SKM-1 (cell line): ENCODE data around the gene ETS1.

Experiments used
- DNase-seq: peaks from one replicate; lab custom pipeline; 2025; ENCODE audit not compliant: unreplicated experiment; lab: John Stamatoyannopoulos, UW

The ETS1 gene

GRCh38 chr11:128619540-128620308 is 32.4 kb upstream of the ETS1 start:
- DNase-seq: no peak

GRCh38 chr11:128619007-128619406 is 31.6 kb upstream of the ETS1 start:
- DNase-seq: no peak

DNA sequence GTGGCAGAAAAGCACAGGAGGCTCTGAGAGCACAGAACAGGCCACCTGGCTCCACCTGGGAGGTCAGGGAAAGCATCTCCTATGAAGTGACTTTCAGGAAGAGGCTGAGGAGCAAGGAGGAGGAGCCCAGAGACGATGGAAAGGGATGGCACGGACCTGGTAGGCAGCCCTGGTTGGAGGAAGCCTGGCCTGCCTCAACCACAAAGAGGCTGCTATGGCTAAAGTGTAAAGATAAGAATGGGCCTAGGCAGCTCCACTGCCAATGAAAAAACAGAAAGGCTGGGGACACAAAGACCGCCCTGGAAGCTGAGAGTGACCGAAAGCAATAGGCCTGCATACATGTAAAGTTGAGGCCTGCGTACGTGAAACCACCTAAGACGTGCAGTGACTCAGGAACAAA is 31.2 kb upstream of the ETS1 start:
- no peak for DNase-seq

DNA sequence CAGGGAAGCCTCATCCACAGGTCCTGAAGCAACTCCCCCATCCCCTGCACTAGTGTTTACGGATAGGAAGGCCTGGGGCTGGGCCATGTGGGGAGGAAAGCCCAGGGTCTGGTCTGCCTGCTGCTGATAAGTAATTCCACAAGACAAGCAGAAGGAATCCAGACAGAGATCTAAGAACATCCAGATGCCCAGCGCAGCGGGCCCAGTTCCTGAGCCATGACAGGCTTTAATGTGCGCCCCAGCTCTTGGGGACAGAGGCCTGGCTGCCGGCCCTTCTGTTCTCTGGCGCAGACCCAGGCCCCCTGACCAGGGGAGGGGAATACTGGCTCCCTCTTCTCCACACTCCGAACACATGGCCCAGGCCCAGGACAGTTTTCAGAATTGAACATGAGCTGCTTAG is 28.8 kb upstream of the ETS1 start:
- no peak for DNase-seq

- no peak for DNase-seq
Measured at GRCh38 chr11:128615612-128616011, 28.3 kb upstream of the ETS1 start.

DNA sequence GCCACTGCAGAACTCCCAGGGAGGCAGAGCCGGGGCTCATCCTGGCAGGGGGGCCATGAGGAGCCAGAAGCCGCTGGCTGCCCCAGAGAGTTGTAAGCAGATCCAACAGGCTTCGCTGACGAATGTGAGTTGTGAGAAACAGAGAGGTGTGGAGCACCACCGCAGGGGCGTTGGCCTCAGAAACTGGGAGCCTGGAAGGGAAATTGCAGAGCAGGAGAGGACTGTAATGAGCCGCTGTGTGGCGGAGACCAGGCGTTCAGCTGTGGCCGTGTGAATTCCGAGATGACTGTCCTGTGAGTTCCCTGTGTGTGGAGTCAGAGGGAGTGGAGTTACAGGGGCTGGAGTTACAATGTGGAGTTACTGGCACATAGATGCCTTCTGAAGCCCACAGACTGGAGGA is 27.7 kb upstream of the ETS1 start:
- no peak for DNase-seq

DNA sequence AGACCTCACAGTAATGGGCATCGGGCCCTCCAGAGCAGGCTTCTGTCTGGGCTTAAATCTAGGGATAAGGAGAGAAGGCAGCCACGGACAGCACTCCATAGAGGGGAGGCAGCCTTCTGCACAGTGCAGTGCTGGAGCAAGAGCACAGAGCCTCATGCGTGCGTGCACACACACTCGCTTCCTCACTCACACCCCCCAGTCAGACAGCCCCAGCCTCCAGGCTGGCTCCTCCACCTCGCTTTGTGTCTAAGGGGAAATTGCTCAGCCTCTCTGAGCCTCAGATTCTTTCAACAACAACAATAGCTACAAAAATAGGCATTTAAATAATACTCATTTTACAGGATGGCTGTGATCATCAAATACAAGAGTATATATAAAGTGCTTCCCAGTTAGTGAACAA is 26.7 kb upstream of the ETS1 start:
- DNase-seq: no peak

GRCh38 chr11:128613300-128613995 is 26.1 kb upstream of the ETS1 start:
- no peak for DNase-seq

DNA sequence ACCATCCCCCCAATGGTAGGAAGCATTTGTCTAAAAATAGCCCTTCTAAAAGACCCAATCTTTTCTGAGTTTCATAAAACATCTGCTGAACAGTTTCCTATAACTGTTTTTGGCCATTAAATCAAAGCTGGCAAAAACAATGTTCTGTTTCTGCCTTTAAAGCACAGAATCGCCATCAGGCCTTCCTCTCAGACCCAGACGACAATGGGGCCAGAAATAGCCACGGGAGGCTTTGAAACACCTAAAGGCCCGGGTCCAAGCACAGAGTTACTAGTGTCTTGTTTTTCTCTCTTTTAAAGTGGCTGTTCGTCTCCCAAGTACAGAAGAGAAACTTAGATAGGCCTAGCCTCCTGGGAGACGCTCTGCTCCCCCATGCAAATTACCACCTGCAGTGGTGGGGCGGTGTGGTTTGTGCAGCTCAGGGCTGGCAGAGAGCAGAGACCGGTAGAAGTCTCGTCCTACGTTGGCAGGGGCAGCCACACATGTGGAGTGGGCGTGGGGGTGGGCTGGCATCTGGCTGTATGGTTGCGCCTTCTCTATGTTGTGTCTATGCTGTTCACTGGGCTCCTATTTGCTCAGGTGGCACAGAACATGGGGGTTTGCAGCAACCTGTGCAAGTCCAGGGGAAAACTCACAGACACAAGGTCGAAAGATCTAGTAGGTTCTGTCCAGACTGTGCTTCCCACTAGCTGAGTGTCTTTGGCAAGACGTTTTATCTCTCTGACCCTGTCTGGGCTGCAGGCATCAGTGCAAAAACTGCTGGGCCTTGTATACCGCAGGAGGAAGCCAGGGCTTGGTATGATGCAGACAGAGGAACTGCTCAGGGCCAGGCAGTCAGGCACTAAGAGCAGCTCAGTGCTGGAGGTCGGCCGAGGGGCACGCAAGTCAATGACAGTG is 23.6 kb upstream of the ETS1 start:
- DNase-seq: no peak

GRCh38 chr11:128609785-128610184 is 22.4 kb upstream of the ETS1 start:
- DNase-seq: no peak

DNA sequence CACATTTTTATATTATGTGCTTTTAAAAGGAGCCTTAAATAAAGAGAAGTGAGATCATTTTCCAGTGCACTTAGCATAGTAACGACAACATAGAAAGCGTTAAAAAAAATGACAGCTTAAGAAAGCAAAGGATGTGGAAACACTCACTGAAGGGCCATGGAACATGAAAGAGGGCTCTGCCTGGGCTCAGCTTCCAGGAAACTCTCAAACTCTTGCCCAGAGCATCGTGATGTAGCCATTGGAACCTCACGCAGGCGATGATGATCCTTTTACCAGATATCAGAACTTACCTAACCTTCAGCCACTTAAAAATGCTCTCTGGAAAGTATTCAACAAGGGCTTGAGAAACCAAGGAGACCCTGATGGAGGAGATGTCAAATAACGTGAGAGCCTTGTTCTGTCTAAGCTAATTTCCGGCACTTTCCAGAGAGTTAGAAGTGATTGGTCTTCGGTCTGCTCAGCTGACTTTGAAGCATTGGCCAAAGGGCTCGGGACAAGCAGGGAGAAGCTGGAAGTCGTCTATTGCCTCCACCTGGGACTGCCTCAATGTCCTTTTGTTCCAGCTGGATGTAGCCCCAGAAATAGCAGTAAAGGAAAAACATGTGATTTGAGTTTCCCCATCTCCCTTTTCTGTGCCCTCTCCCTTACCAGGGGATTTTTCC is 21.5 kb upstream of the ETS1 start:
- DNase-seq: no peak

DNA sequence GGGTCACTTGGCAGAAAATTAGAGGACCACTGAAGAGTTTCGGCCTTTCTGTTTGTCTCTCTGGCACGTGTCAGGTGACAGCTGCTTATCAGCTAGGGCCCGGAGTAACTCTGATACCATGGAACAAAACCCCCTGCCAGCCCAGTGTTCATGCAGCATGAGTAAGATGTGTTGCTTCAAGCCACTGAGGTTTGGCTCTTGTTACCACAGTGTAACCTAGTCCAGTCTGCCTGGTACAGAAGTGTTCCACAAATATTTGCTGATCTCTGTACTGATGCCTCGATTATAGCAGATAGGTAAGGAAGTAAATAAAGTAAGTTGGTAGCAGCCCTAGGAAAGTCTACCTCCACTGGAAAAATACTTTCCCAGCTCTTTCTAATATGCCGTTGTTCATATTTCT is 20.5 kb upstream of the ETS1 start:
- no peak for DNase-seq

DNA sequence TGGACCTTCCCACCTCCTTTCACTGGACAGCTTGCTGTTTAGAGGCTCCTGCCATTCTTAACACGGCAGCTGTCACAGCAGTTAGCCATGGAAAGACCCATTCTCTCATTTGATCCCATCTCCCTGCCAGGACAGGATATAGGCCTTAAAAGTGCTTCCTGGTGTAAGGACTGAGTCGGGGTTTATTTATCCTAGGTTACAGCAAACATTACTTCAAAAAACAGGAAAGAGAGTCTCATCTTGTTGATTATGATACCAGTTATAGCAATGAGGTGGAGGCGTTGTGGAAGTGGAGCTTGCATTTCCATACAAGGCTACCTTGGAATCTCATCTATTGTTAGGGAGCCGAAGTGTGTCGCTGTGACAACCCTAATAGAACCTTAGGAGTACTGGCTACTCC is 17.4 kb upstream of the ETS1 start:
- DNase-seq: no peak

- no peak for DNase-seq
Measured at GRCh38 chr11:128603752-128604414, 16.5 kb upstream of the ETS1 start.

- DNase-seq: no peak
Measured at GRCh38 chr11:128603003-128603696, 15.8 kb upstream of the ETS1 start.

- DNase-seq: no peak
Measured at GRCh38 chr11:128599729-128600128, 12.4 kb upstream of the ETS1 start.

GRCh38 chr11:128598506-128599150 is 11.3 kb upstream of the ETS1 start:
- DNase-seq: no peak

DNA sequence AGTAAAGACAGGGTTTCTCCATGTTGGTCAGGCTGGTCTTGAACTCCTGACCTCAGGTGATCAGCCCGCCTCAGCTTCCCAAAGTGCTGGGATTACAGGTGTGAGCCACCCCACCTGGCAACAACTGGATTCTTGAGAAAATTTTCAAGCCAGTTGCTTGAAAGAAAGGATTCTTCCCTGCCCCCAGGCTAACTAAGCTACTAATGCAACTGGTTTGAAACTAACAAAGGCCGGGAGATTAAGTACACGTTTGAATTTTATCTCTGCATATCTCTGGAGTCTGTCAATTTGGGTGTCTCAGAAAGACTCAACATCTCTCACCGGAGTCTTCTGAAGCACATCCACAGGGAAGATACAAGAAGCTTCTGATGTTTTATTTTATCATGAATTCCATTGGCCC is 10.7 kb upstream of the ETS1 start:
- no peak for DNase-seq

DNA sequence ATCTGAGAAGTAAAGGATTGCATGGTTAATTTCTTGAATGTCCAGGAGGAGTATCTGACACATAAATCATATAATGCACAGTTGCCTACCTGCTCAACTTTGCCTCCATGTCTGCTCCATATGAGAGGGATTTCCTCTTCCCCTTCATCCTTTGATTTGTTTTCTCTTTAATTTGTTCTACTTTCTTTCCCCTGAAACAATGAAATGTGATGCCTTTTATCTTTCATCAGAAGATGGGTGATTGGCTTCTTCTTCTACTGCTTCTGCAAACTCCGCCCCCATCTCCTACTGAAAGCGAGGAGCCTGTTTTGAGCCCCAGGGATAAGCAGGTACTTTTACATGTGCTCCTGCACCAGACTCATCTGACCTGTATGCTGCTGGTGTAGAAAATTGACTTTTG is 9.9 kb upstream of the ETS1 start:
- no peak for DNase-seq

GRCh38 chr11:128596250-128596649 is 8.9 kb upstream of the ETS1 start:
- no peak for DNase-seq
